Limb (tissue), 2 donors: Measurements from ENCODE around the gene LTA4H.

Experiments
- DNase-seq, 2 donors: peaks; one replicate each; pipeline ENCODE4 v3.0.0-alpha.2; 2016; ENCODE audit errors: extremely low spot score in 2 of 2

The LTA4H gene

GRCh38 chr12:96057986-96058553 is 22.7 kb upstream of the LTA4H start:
- no peak for DNase-seq

GRCh38 chr12:96056646-96057455 is 21.5 kb upstream of the LTA4H start:
- no peak for DNase-seq

GRCh38 chr12:96054244-96054610 is 18.8 kb upstream of the LTA4H start:
- no peak for DNase-seq

- no peak for DNase-seq
These were observed 18.3 kb upstream of the LTA4H start for GRCh38 chr12:96053476-96054243.

GRCh38 chr12:96051756-96052485 is 16.5 kb upstream of the LTA4H start:
- DNase-seq: no peak

- DNase-seq: no peak
These were observed 14.8 kb upstream of the LTA4H start for GRCh38 chr12:96050139-96050538.

GRCh38 chr12:96049101-96049500 is 13.7 kb upstream of the LTA4H start:
- DNase-seq: no peak

GRCh38 chr12:96048393-96048969 is 13.1 kb upstream of the LTA4H start:
- no peak for DNase-seq

GRCh38 chr12:96047229-96048211 is 12.1 kb upstream of the LTA4H start:
- DNase-seq: no peak

GRCh38 chr12:96046543-96047228 is 11.3 kb upstream of the LTA4H start:
- DNase-seq: no peak

- no peak for DNase-seq
These were observed 10.2 kb upstream of the LTA4H start for GRCh38 chr12:96045566-96045965.

- DNase-seq: no peak
These were observed 9.5 kb upstream of the LTA4H start for GRCh38 chr12:96044943-96045290.

GRCh38 chr12:96044017-96044942 is 8.9 kb upstream of the LTA4H start:
- DNase-seq: no peak

- no peak for DNase-seq
These were observed 5.8 kb upstream of the LTA4H start for GRCh38 chr12:96041181-96041580.

GRCh38 chr12:96040305-96041133 is 5.1 kb upstream of the LTA4H start:
- DNase-seq: no peak

GRCh38 chr12:96039516-96039915 is 4.1 kb upstream of the LTA4H start:
- no peak for DNase-seq

GRCh38 chr12:96036765-96037455 is 1.5 kb upstream of the LTA4H start:
- no peak for DNase-seq
